Right lobe of liver (tissue), 4 donors: Measurements from ENCODE around the gene BRD4.

Experiments
- CTCF ChIP-seq, 4 donors: fragments of 200-600 bp in 3 of 4; fragments of 450-650 bp in 1 of 4; IDR thresholded peaks; one replicate each; pipeline versions ENCODE4 v1.5.1 to v1.8.0; 2016 to 2022; ENCODE audit warnings: antibody characterized with exemption in 4 of 4, mild to moderate bottlenecking in 2 of 4
- POLR2A ChIP-seq: fragments of 450-650 bp; IDR thresholded peaks from one replicate; pipeline ENCODE4 v1.6.1; 2017; ENCODE audit warnings: antibody characterized with exemption, mild to moderate bottlenecking
- donor health status: DM: no; HTN: no; CAD: no.
- donor health status: DM: no; HTN: no; CAD: no.
- donor health status: DM: no; HTN: yes; CAD: no.

DNA sequence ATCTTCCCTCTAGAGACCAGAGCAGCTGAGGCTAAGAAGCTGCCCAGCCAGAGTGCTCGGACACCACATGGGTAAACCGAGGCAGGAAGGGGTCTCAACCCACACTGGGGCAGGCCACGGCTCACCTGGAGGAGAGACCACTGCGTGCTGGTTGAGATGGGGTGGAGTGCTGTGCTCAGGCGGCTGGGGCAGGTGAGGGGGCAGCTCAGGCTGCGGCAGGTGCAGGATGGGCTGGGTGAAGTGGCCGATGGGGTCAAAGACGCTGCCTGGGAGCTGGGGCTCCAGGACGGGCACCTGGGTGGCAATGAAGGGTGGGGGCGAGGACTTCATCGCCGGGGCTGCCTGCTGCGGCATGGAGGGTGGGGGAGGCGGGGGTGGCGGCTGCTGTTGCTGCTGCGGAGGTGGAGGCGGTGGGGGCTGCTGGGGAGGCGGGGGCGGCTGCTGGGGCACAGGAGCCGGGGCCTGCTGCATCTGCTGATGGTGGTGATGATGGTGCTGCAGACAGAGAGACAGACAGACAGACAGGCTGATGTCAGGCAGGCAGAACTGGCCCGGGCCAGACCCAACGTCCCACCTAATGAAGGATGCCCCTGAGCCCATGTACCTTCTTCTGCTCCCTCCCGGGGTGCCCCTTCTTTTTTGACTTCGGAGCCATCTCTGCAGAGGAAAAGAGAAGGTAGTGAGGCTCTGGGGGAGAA is 88.1 kb downstream of the BRD4 start:
- TF ChIP-seq CTCF (IDR thresholded peaks at IDR 0.05) = no peak
- no peak for TF ChIP-seq POLR2A
